Sciatic nerve (tissue), 2 donors: Measurements from ENCODE around the gene DDX49. TPM values are rescaled to one million over a fixed set of nuclear protein-coding genes. Genes with fewer than 3 reads are reported as not detected.
"Not testable (repeated sequence)": the region's sequence is repeated elsewhere in the genome, so short reads cannot be mapped to it uniquely, and the experiment has no call there.

Experiments used
- ATAC-seq: fragments of 200-7000 bp; cut with Tn5 transposase; one replicate; pipeline ENCODE4 v1.9.1; 2020; ENCODE audit warnings: mild to moderate bottlenecking, moderate library complexity
- DNase-seq: peaks from one replicate; pipeline ENCODE4 v3.0.0-alpha.2; 2020; ENCODE audit warnings: low spot score
- intact Hi-C: fragments of 100-400 bp; cut with DNase I; formaldehyde crosslinking; loops from one replicate; pipeline ENCODE4 v1.14.2; 2022
- total RNA-seq: library from RNA; stranded (reverse); fragmentation: NEBNext Ultra II Directional; extraction: Animal tissue kit (Norgen Biotek cat#: 25700); gene quantifications from one replicate; pipeline ENCODE4 v1.2.1, GENCODE V29; 2021
- donor health status: DM: no; HTN: no; CAD: no.
- donor health status: DM: no; HTN: no; CAD: no.

DDX49 gene
- total RNA-seq, 1 donor from 2014 or later = 24.0 TPM

DNA sequence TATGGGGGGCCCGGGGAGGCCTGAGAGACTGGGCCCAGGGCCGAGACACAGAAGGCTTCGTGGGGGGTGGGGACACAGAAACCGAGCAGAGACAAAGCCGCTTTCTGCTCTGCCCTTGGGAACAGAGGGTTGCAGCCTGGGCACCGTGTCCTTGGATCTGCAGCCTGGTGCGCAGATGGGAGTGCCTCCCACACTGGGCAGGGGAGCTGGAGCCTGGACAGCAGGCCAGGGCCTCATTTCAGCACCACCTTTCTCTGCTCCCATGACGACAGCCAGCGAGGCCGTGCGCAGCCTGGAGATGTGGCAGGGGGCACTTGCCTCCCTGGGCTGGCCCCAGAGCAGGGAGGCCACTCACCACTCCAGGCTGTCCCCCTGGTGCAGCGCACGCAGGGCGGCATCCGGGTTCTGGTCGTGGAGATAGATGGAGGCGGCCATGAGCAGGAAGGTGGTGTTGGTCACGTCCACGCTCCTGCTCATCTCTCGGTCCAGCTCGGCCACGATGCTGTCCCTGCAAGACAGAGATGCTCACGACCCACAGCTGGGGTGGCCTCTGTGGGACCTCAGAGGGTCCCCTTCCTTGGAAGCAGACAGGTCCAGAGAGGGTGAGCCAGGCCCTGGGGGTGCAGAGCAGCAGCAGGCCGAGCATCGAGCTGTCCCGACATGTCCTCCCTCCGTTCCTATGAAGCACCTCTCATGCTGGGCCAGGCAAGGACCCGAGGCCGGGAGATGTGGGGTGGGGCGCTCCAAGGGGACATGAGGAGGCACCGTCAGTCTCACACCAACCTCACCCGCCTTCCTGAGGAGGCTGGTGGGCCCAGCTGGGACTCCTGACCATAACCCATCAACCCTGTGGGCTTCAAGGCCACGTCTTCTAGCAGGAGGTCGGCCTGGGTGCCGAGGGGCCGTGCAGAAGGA lies 12.7 kb upstream of the DDX49 start:
- DNase-seq (no peak), ATAC-seq (no peak)
- intact Hi-C loops = loop anchor here (10.0 kb wide), 1 partner anchor 78 kb away; no protein-coding TSS in a partner anchor

GRCh38 chr19:18908917-18909619 lies 10.4 kb upstream of the DDX49 start:
- intact Hi-C loops = loop anchor here (10.0 kb wide), 1 partner anchor 76 kb away; no protein-coding TSS in a partner anchor
- ATAC-seq (no peak), DNase-seq (no peak)

DNA sequence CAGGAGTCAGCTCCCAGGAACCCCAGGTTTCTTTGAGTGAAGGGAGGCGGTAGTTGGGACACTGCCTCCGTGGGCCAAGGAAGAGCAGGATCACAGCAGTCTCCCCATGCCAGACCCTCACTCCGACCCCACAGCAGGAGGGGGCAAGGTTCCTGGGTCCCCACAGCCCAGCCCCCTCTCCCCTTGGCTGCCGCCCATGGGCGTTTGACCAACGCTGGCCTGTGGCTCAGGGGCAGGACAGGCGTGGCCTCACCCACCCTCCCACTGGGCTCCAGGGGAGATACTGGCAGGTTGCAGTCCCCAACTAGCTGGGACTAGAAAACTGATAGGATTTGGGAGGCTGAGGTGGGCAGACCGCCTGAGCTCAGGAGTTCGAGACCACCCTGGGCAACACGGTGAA lies 9.5 kb upstream of the DDX49 start:
- no peak for ATAC-seq
- intact Hi-C loops = no loop called here
- DNase-seq = no peak

- DNase-seq (no peak), ATAC-seq (no peak)
- intact Hi-C loops = no loop called here
These were observed 8.6 kb upstream of the DDX49 start for GRCh38 chr19:18910801-18911436.

- no peak for DNase-seq
- ATAC-seq = no peak
- intact Hi-C loops = no loop called here
These were observed 6.6 kb upstream of the DDX49 start for GRCh38 chr19:18912933-18913332.

GRCh38 chr19:18913466-18913865 lies 6.0 kb upstream of the DDX49 start:
- ATAC-seq = no peak
- no peak for DNase-seq
- intact Hi-C loops = no loop called here

GRCh38 chr19:18915639-18916038 lies 3.9 kb upstream of the DDX49 start:
- ATAC-seq = no peak
- intact Hi-C loops = no loop called here
- no peak for DNase-seq

- ATAC-seq, DNase-seq, intact Hi-C loops: not testable (repeated sequence)
These were observed 1.9 kb upstream of the DDX49 start for GRCh38 chr19:18917593-18917992.

GRCh38 chr19:18919900-18920214 lies 342 bp downstream of the DDX49 start:
- DNase-seq = no peak
- no peak for ATAC-seq
- intact Hi-C loops = no loop called here

GRCh38 chr19:18920400-18920799 lies 885 bp downstream of the DDX49 start:
- intact Hi-C loops = no loop called here
- ATAC-seq (no peak), DNase-seq (no peak)

DNA sequence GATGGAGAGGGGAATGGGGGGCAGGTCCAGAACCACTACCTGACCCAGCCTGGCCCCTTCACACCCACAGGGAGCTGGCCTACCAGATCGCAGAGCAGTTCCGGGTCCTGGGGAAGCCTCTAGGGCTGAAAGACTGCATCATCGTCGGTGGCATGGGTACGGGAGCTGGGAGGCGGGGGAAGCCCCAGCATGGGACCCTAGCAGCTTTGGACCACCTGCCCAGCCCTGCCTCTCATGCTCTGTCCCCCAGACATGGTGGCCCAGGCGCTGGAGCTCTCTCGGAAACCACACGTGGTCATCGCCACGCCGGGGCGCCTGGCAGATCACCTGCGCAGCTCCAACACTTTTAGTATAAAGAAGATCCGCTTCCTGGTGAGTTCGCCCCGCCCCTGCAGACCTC lies 2.1 kb downstream of the DDX49 start:
- no peak for ATAC-seq
- intact Hi-C loops = no loop called here
- no peak for DNase-seq

- intact Hi-C loops = no loop called here
- ATAC-seq (no peak), DNase-seq (no peak)
These were observed 2.9 kb downstream of the DDX49 start for GRCh38 chr19:18922228-18922985.

DNA sequence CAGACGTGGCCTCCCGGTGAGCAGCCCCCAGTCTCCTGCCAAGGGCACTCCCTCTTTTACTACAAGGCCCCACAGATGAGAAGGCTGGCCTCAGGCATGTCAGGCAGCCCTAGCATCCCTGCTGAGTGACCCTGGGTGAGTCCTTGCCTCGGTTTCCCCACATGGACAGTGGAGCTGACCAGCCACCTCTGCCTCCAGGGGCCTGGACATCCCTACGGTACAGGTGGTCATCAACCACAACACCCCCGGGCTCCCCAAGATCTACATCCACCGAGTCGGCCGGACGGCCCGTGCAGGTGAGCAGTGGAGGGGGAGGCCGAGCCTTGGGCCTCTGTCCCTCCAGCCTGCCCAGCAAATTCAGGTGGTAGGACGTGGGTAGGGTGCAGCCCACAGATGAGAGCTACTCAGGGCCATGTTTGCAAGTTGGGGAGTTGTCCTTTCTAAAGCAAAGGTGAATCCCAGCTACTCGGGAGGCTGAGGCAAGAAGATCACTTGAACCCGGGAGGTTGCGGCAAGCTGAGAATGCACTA lies 5.2 kb downstream of the DDX49 start:
- intact Hi-C loops = no loop called here
- ATAC-seq (no peak), DNase-seq (no peak)

GRCh38 chr19:18928018-18928805 lies 8.7 kb downstream of the DDX49 start:
- intact Hi-C loops = no loop called here
- ATAC-seq (no peak), DNase-seq (no peak)

DNA sequence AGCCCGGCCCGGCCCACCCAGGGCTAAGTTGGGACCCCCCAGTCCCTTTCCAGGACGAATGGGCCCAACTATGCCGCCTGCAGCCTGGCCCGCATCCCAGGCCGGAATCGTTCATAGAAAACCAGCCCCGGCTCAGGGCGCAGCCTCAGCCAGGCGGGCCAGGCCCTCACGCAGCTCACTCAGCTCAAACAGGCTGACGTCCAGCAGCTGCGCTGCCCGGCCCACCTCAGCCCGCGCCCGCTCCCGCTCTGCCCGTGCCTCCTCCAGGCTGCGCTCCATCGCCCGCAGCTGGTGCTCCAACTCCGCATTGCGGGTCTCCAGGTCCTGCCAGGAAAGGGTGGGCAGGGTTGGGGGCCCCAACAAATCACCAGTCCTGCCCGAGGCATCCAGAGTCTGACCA lies 9.8 kb downstream of the DDX49 start:
- ATAC-seq (no peak), DNase-seq (no peak)
- intact Hi-C loops = no loop called here

- DNase-seq (no peak), ATAC-seq (no peak)
- intact Hi-C loops = no loop called here
These were observed 12.0 kb downstream of the DDX49 start for GRCh38 chr19:18931316-18932162.

- intact Hi-C loops = no loop called here
- peak; percentile 94 for ATAC-seq
- DNase-seq = peak; percentile 94
These were observed 12.8 kb downstream of the DDX49 start for GRCh38 chr19:18932216-18932841.
